HepG2 (cell line): Measurements from ENCODE around the gene MAP1LC3B. TPM values are rescaled to one million over a fixed set of nuclear protein-coding genes. Genes with fewer than 3 reads are reported as not detected.

Experiments used
- ATAC-seq: fragments of 200-7000 bp; cut with Tn5 transposase; 3 replicates; pipeline ENCODE4 v1.9.1; 2020; ENCODE audit warnings: mild to moderate bottlenecking, moderate library complexity
- BruUV-seq: library from RNA; stranded (reverse); fragments of 400-500 nt; replicated peaks from 2 replicates; lab custom pipeline; 2021; lab: Mats Ljungman, UMichigan
- CTCF ChIA-PET: fragments of 300-600 bp; formaldehyde crosslinking; extraction: SDS; loops from one replicate; lab custom pipeline; 2021; ENCODE audit warnings: low total read pairs, inconsistent platforms, low intra/inter-chr PET ratio; lab: Yijun Ruan, JAX
- POLR2A ChIA-PET: fragments of 350-600 bp; sonication (Branson Sonifier 250); formaldehyde crosslinking; loops from one replicate; lab custom pipeline; 2020; ENCODE audit warnings: antibody characterized with exemption, inconsistent platforms; lab: Yijun Ruan, JAX
- DNase-seq: peaks from one replicate; pipeline ENCODE4 v3.0.0-alpha.2; 2015; ENCODE audit warnings: low spot score
- FAIRE-seq: peaks from 3 replicates; lab custom pipeline; 2011; peaks lifted over from hg19 to GRCh38; lab: Jason Lieb, UNC
- H2AFZ ChIP-seq: one replicate; pipeline ENCODE4 v1.6.1; 2011; ENCODE audit warnings: low read length, inconsistent platforms
- H3K27ac ChIP-seq: fragments of 300-600 bp; 3 replicates; pipeline ENCODE4 v1.8.0; 2011; ENCODE audit warnings: mixed run types, mild to moderate bottlenecking, mixed read lengths, low read length, inconsistent platforms; ENCODE audit not compliant: insufficient read depth; ENCODE audit errors: extremely low read length
- H3K27me3 ChIP-seq, 2 experiments: fragments of 200-600 bp in 1 of 2; 2 replicates in 1 of 2; 3 replicates in 1 of 2; pipeline versions ENCODE4 v1.6.0 to v1.8.0; 2011; ENCODE audit warnings: low read length in 2 of 2, mild to moderate bottlenecking in 2 of 2, moderate library complexity in 2 of 2, inconsistent platforms in 1 of 2; ENCODE audit not compliant: insufficient read depth in 2 of 2, control insufficient read depth in 1 of 2
- H3K36me3 ChIP-seq, 2 experiments: fragments of 200-600 bp in 1 of 2; replicated peaks in 1 of 2; 2 replicates in 1 of 2; 3 replicates in 1 of 2; pipeline versions ENCODE4 v1.5.1 to v1.8.0; 2011; ENCODE audit warnings: low read length in 2 of 2, inconsistent platforms in 1 of 2; ENCODE audit not compliant: insufficient read depth in 2 of 2, control insufficient read depth in 1 of 2
- H3K4me1 ChIP-seq: 2 replicates; pipeline ENCODE4 v1.5.1; 2012; ENCODE audit warnings: low read length, inconsistent platforms; ENCODE audit not compliant: insufficient read depth
- H3K4me2 ChIP-seq: 2 replicates; pipeline ENCODE4 v1.6.0; 2011; ENCODE audit warnings: low read depth, low read length, inconsistent platforms
- H3K4me3 ChIP-seq, 3 experiments: fragments of 200-600 bp in 1 of 3; sonication (generic), shearing (Covaris generic) in 1 of 3; replicated peaks in 1 of 3; 2 replicates each; pipeline ENCODE4 v1.5.1; 2011 to 2016; ENCODE audit warnings: low read length in 3 of 3, inconsistent platforms in 2 of 3, low read depth in 2 of 3, mild to moderate bottlenecking in 2 of 3, control low read depth in 1 of 3, mixed read lengths in 1 of 3; ENCODE audit not compliant: insufficient read depth in 1 of 3
- H3K79me2 ChIP-seq: one replicate; pipeline ENCODE4 v1.6.1; 2011; ENCODE audit warnings: low read length, inconsistent platforms; ENCODE audit not compliant: insufficient read depth
- H3K9ac ChIP-seq: 2 replicates; pipeline ENCODE4 v1.6.0; 2011; ENCODE audit warnings: mild to moderate bottlenecking, low read depth, low read length, inconsistent platforms; ENCODE audit not compliant: insufficient read depth
- H3K9me3 ChIP-seq: 2 replicates; pipeline ENCODE4 v1.5.1; 2012; ENCODE audit warnings: mild to moderate bottlenecking, low read length
- H4K20me1 ChIP-seq: 2 replicates; pipeline ENCODE4 v1.6.0; 2011; ENCODE audit warnings: inconsistent platforms, mild to moderate bottlenecking, low read length, moderate library complexity; ENCODE audit not compliant: insufficient read depth
- IKZF4 ChIP-seq: sonication (generic); formaldehyde crosslinking; IDR thresholded peaks from 2 replicates; pipeline ENCODE4 v1.5.1; 2020; ENCODE audit warnings: borderline replicate concordance, mild to moderate bottlenecking, low read depth, missing genetic modification reagents; ENCODE audit errors: not compliant biosample characterization
- ZMAT3 ChIP-seq: sonication (generic); formaldehyde crosslinking; conservative IDR thresholded peaks from 2 replicates; pipeline ENCODE4 v1.7.0; 2021; ENCODE audit warnings: missing genetic modification reagents
- ZNF136 ChIP-seq: sonication (generic); formaldehyde crosslinking; IDR thresholded peaks from 2 replicates; pipeline ENCODE4 v1.8.1; 2022; ENCODE audit warnings: low read depth, mild to moderate bottlenecking, moderate library complexity, missing genetic modification reagents
- ZNF18 ChIP-seq: sonication (generic); formaldehyde crosslinking; IDR thresholded peaks from 2 replicates; pipeline ENCODE4 v1.8.0; 2022; ENCODE audit warnings: mild to moderate bottlenecking, missing genetic modification reagents; ENCODE audit not compliant: insufficient replicate concordance
- ZNF570 ChIP-seq: sonication (generic); formaldehyde crosslinking; IDR thresholded peaks from 2 replicates; pipeline ENCODE4 v1.4.0; 2020; ENCODE audit warnings: mild to moderate bottlenecking, missing genetic modification reagents, borderline replicate concordance
- ZZZ3 ChIP-seq: sonication (generic); formaldehyde crosslinking; IDR thresholded peaks from 2 replicates; pipeline ENCODE4 v1.4.0; 2020; ENCODE audit warnings: missing genetic modification reagents, mild to moderate bottlenecking, borderline replicate concordance
- WGBS: methylation state at CpG from one replicate; pipeline ENCODE4 v1.1.6; 2017; ENCODE audit warnings: low lambda C conversion rate; 5-methylcytosine and 5-hydroxymethylcytosine counted together
- in situ Hi-C: cut with HindIII; loops from 2 replicates; pipeline ENCODE4 v1.10.0; 2017; ENCODE audit warnings: low pct_unique_long_range_greater_than_20kb; ENCODE audit not compliant: extremely low pct_ligation_motif_present
- intact Hi-C: fragments of 100-400 bp; cut with micrococcal nuclease; formaldehyde crosslinking; loops from one replicate; pipeline ENCODE4 v1.10.0; 2022; ENCODE audit not compliant: unreplicated experiment
- polyA plus RNA-seq, 8 experiments: library from polyadenylated mRNA; depleted of rRNA in 3 of 8; stranded (reverse) in 7 of 8; unstranded in 1 of 8; fragments of >200 nt; fragmentation: Illumina TruSeq in 4 of 8; extraction: Trizol in 4 of 8; gene quantifications; 2 replicates each; pipeline versions ENCODE4 v1.2.1 to v1.2.3, GENCODE V29; 2011 to 2016; ENCODE audit warnings: low read depth in 4 of 8, missing spikeins in 1 of 8, mixed read lengths in 1 of 8; ENCODE audit not compliant: insufficient read depth in 1 of 8
- total RNA-seq, 5 experiments: library from RNA; depleted of rRNA; stranded (reverse); fragments of >200 nt; fragmentation: Illumina TruSeq; extraction: Trizol; gene quantifications; 2 replicates each; pipeline ENCODE4 v1.2.3, GENCODE V29; 2016; ENCODE audit warnings: low read depth in 1 of 5

The MAP1LC3B gene
- total and polyA plus RNA-seq, 2 of the 13 experiments (the other 11 are each of a cell fraction or from before 2014, with no cell fraction given), result 15.7 to 37.4 TPM

- FAIRE-seq (no peak), ATAC-seq (no peak), DNase-seq (no peak)
- Histone ChIP-seq H4K20me1 (peaks cover 3% of the 10 kb centered on the region), H2AFZ (no peak overlapping the region), H3K36me3 (peaks cover 28 to 79% of the 10 kb centered on the region in 2 experiments), H3K4me1 (no peaks in the 10 kb centered on the region), H3K79me2 (peaks cover 5% of the 10 kb centered on the region), H3K4me3 (no peak overlapping the region), H3K27me3 (no peaks in the 10 kb centered on the region), H3K9ac (no peak overlapping the region), H3K9me3 (no peaks in the 10 kb centered on the region), H3K27ac (no peak overlapping the region), H3K4me2 (no peak overlapping the region)
- ChIA-PET POLR2A (no interaction called here), CTCF (no interaction called here)
- TF ChIP-seq ZMAT3 (no peak), ZNF18 (CRISPR knock-in tag) (no peak), ZNF136 (CRISPR knock-in tag) (no peak)
- intact Hi-C loops (no loop called here), in situ Hi-C loops (no loop called here)
- WGBS, result 98% methylated on average over 18 of the region's 18 CpGs
- no TSS peak for BruUV-seq
Measured at GRCh38 chr16:87426423-87427215, 34.5 kb downstream of the MAP1LC3B start.

- Histone ChIP-seq H3K36me3 (peaks cover 31 to 57% of the 10 kb centered on the region in 2 experiments), H3K9ac (no peak overlapping the region), H3K9me3 (no peaks in the 10 kb centered on the region), H3K79me2 (peaks cover 13% of the 10 kb centered on the region), H3K27me3 (no peaks in the 10 kb centered on the region), H2AFZ (no peak overlapping the region), H3K4me2 (no peak overlapping the region), H3K27ac (no peak overlapping the region), H4K20me1 (peaks cover 8% of the 10 kb centered on the region; the same call in 1 of the 2 replicates), H3K4me3 (no peak overlapping the region), H3K4me1 (no peaks in the 10 kb centered on the region)
- DNase-seq (no peak), FAIRE-seq (no peak), ATAC-seq (no peak)
- BruUV-seq, result no TSS peak
- WGBS, result 100% methylated on average over 7 of the region's 7 CpGs
- TF ChIP-seq IKZF4 (CRISPR knock-in tag) (no peak), ZZZ3 (CRISPR knock-in tag) (no peak), ZNF570 (CRISPR knock-in tag) (no peak)
- CTCF ChIA-PET, result no interaction called here
- in situ Hi-C loops (no loop called here), intact Hi-C loops (no loop called here)
- POLR2A ChIA-PET, result no interaction called here
Measured at GRCh38 chr16:87431926-87432325, 39.8 kb downstream of the MAP1LC3B start.
